Left colon (tissue), 2 donors: ENCODE results near the gene SHBG. TPM values are rescaled to one million over a fixed set of nuclear protein-coding genes. Genes with fewer than 3 reads are reported as not detected.
A peak's percentile ranks its signal among the peaks of the same experiment; 100 is the strongest.
"Not testable (repeated sequence)": the region's sequence is repeated elsewhere in the genome, so short reads cannot be mapped to it uniquely, and the experiment has no call there.

Experiments
- ATAC-seq: fragments of 200-7000 bp; cut with Tn5 transposase; one replicate; pipeline ENCODE4 v1.9.1; 2020; ENCODE audit warnings: mild to moderate bottlenecking, moderate library complexity
- DNase-seq, 2 donors: peaks; one replicate each; pipeline ENCODE4 v3.0.0-alpha.2; 2020
- intact Hi-C, 2 donors: fragments of 100-400 bp; cut with DNase I in 1 of 2; cut with micrococcal nuclease in 1 of 2; formaldehyde crosslinking; loops; one replicate each; pipeline versions ENCODE4 v1.11.2 to v1.14.0; 2022; cut with DNase I, micrococcal nuclease
- total RNA-seq, 2 donors: library from RNA; stranded (reverse); fragmentation: NEBNext Ultra II Directional; extraction: Animal tissue kit (Norgen Biotek cat#: 25700); gene quantifications; one replicate each; pipeline ENCODE4 v1.2.1, GENCODE V29; 2021
- donor health status: DM: no; HTN: no; CAD: no.
- donor health status: DM: yes; HTN: yes; CAD: no.

Gene SHBG
- total RNA-seq, 2 donors from 2014 or later, result not detected

DNA sequence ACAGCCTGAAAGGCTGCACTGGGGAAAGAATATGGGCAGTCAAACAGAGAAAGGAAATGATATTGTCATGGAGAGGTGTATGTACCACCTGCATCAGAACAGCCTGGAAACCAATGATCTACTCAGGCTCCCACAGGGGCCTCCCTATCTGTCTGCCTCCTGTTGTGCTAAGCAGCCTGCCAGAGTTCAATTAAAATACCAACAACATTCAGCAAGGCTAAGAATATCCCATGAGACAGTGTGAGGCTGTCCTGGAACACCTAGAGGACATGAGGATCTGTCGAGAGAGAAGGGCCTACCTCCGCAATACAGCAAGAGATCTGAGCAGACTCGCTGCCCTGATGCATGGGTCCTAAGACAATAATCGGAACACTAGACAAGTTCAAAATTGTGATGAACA is 23.7 kb upstream of the SHBG start:
- intact Hi-C loops, result no loop called here

DNA sequence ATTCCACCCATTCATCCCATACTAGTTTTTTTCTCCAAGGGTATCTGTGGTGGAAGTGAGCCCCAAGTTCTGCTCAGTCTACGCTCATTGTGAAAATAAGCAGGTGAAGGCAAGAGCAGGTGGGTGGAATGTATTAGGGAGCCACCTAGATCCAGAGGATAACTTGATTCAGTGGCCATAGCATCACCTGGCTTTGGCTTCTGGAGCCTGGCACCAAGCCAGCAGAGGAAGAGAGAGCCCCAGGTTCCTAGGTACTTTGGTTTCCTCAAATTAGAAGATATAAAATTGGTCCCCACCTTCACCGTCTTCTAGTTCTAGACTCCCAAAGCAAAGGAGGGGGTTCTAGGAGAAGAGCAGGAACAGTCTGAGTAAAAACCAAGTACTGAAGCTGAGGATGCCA is 19.3 kb upstream of the SHBG start:
- intact Hi-C loops, result no loop called here
- DNase-seq (no peak), ATAC-seq (no peak)

More for the DNA sequence above, 23.7 kb upstream of the SHBG start:
- no peak for DNase-seq
- ATAC-seq, result no peak

DNA sequence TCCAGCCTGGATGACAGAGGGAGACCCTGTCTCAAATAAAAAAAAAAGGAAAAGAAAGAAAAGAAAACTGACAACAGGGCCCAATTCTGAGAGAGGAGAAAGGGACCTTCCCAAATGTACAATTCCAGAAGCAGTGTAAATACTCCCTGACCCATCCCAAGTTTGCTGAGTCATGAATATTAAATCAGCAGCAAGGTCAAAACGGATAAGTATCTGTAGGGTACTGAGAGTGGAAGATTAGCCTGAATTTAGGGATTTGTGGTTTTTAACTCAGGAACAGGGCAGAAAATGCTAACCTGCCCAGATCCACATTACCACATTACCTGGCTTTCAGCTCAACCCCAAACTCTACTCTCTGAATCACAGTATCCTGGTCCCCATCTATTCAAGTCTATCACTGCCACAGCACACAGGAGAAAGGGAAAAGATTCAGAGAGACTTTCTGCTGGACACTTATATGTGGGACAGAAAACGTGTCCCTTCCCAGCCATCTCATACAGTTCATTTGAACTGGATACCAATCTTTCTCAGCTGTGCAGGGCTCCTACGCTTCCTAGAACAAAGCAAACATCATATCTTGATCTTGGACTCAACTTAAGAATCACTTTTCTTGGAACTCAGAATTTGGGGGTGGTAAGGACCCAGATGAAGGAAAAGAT is 18.2 kb upstream of the SHBG start:
- intact Hi-C loops, result no loop called here
- ATAC-seq, result no peak
- DNase-seq, result no peak

- intact Hi-C loops, result no loop called here
- no peak for ATAC-seq
Measured at GRCh38 chr17:7612294-7612640, 17.7 kb upstream of the SHBG start.

DNA sequence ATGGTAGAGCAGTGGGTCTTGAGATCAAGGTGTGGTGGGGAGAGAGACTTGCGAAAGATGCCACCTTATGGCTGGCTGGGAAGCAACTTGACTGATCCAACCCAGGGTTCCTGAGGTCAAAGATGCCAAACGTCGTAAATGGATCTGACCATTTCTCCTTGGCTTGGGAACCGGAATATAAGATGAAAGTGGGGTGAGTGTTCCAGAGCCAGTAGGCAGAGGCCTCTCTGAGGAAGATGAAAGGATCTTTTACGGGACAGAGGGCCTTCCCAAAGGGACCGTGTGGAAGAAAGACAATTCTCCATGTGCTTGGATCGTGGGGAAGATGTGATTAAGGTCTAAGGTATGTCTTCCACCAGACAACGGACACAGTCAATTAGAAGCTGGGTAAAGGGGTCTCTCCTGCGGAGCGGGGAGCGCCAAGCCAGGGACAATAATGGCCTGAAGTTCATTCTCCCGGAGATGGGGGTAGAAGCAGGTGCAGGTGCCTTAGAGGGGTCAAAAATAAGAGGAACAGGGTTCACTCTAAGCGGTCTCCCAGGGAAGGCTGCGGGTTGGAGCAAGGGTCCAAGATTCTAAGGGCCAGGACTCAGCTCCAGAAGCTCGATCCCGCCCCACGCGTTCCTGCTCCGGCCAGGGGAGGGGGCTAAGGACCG is 16.0 kb upstream of the SHBG start:
- intact Hi-C loops, result no loop called here
- ATAC-seq (no peak), DNase-seq (no peak)

More at GRCh38 chr17:7612294-7612640, 17.7 kb upstream of the SHBG start:
- DNase-seq, result no peak

GRCh38 chr17:7614425-7615264 is 15.3 kb upstream of the SHBG start, which contains the start of gene FXR2:
Gene FXR2 (minus strand): TSS chr17:7614897. CDS start chr17:7614532, 365 bp downstream.
- DNase-seq (peak; percentile 100), ATAC-seq (peak; percentile 94)
- intact Hi-C loops, result no loop called here

DNA sequence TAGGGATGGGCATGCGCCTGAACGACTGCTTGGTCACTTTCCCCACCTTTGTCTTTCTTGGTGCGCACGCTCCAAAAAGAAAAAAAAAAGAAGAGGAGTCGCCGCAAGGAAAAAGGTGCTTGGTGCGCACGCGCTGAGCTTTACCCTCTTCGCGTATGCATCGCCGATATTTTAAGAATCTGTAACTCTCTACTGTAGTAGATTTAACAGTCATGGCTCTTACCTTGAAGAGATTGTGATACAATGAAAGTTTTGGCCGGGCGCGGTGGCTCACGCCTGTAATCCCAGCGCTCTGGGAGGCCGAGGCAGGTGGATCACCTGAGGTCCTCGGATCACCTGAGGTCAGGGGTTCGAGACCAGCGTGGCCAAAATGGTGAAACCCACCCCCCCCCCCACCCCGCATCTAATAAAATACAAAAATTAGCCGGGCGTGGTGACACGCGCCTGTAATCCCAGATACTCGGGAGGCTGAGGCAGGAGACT is 14.6 kb upstream of the SHBG start:
- ATAC-seq (no peak), DNase-seq (no peak)
- intact Hi-C loops, result no loop called here

DNA sequence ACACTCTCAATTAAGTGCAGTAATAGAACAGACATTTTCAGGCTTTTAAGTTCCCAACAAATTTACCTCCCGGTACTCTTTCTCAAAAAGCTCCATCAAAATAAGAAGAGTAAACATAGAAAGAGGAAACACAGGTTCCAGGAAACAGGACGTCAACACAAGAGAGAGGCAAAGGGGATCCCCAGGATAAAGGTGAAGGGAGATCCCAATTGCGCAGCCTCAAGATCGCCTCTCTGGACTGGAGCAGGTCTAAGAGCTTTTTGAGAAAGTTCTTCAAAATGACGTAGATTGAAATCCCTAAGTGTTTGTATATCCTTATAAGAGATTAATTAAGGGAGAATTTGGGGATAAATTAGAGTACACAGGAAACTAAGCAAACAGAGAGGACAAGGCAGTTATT is 11.3 kb upstream of the SHBG start:
- DNase-seq, result no peak
- ATAC-seq, result no peak

DNA sequence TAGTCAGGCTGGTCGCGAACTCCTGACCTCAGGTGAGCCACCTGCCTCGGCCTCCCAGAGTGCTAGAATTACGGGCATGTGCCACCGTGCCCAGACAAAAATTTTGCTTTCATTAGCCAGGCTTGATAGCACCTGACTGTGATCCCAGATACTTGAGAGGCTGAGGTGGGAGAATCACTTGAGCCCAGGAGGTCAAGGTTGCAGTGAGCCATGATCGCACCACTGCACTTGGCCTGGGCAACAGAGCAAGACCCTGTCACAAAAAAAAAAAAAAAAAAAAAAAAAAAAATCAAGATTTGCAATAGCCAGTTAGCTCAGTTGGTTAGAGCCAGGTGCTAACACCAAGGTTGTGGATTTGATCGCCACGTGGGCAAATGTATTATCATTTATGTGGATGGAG is 9.1 kb upstream of the SHBG start:
- DNase-seq (no peak), ATAC-seq (no peak)
- intact Hi-C loops, result no loop called here

More for the DNA sequence above, 11.3 kb upstream of the SHBG start:
- intact Hi-C loops, result no loop called here

DNA sequence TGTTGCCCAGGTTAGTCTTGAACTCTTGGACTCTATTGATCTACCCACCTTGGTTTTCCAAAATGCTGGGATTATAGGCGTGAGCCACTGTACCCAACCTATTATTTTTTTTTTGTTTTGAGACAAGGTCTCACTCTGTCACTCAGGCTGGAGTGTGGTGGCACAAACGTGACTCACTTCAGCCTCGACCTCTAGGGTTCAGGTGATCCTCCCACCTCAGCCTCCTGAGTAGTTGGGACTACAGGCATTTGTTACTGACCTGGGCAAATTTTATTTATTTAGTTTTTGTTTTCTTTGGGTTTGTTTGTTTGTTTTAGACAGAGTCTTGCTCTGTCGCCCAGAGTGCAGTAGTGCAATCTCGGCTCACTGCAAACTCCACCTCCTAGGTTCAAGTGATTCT is 6.3 kb upstream of the SHBG start:
- no peak for ATAC-seq
- DNase-seq, result no peak
- intact Hi-C loops, result no loop called here

GRCh38 chr17:7625749-7626148 is 4.2 kb upstream of the SHBG start:
- ATAC-seq, DNase-seq, intact Hi-C loops: not testable (repeated sequence)

DNA sequence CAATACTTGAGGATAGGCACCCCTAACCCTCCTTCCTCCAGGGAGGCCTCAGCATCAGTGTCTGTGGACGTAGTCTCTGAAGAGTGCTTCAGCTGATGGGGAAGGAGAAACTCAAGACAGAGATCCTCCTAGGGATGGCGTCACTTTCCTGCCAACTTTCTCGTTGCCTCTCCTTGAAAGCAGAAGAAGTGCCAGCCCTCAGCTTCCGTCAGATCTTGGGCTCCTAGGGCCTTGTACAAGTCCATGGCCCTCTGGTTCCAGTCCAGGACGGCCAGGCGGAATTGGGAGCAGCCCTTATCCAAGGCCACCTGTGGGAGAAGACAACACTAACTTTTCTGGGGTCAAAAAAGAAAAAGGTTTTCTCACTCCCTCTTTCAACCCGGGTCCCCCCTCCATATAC is 3.6 kb upstream of the SHBG start:
- ATAC-seq (no peak), DNase-seq (no peak)
- intact Hi-C loops, result no loop called here

DNA sequence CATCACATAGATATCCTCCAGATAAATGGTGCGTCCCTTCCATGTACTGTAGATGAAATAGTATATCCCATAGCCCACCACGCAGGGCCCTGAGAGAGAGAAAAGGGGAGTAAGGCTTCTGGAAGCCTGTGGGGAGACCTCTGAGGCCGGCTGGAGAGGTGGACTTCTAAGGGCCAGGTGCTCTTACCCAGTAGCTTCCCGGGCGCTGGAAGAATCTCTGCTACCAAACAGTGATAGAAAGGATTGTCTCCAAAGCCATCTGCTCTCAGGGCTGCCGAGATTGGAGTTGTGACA is 3.0 kb upstream of the SHBG start:
- ATAC-seq (no peak), DNase-seq (no peak)
- intact Hi-C loops, result no loop called here

- peak; percentile 95 for ATAC-seq
- peak; percentile 94 to 98 for DNase-seq
- intact Hi-C loops, result no loop called here
Measured at GRCh38 chr17:7627250-7628121, 2.4 kb upstream of the SHBG start, which contains the start of gene SAT2. Gene SAT2 (minus strand): TSS chr17:7627821. CDS start chr17:7627635, 186 bp downstream.

DNA sequence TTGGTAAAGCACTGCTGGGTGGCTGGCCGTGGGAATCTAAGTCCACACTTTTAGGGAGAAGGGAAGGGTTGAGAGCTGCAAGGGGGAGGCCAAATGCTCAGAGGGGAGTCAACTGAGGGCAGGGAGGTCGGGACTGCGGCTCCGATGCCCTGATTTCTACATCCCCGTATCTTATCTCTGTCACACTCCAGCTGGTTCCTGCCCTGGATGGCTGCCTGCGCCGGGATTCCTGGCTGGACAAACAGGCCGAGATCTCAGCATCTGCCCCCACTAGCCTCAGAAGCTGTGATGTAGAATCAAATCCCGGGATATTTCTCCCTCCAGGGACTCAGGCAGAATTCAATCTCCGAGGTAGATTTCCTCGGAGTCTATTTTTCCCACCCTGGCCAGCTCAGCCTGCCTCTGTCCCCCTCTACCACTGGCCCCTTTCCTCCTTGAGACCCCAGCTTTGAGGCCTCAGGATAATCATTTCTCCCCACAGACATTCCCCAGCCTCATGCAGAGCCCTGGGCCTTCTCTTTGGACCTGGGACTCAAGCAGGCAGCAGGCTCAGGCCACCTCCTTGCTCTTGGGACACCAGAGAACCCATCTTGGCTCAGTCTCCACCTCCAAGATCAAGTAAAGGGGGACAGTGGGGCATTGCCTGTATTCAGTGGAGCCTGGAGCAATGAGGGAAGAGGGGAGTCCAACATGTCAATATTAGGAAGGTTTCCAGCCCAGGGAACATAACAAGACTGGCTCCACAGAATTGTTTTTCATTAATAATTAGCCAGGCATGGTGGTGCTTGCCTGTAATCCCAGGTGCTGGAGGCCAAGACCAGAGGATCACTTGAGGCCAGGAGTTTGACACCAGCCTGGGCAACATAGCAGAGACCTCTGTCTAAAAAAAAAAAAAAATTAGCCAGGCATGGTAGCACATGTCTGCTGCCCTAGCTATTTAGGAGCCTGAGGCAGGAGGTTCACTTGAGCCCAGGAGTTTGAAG is 1.8 kb downstream of the SHBG start:
- ATAC-seq (no peak), DNase-seq (no peak)

DNA sequence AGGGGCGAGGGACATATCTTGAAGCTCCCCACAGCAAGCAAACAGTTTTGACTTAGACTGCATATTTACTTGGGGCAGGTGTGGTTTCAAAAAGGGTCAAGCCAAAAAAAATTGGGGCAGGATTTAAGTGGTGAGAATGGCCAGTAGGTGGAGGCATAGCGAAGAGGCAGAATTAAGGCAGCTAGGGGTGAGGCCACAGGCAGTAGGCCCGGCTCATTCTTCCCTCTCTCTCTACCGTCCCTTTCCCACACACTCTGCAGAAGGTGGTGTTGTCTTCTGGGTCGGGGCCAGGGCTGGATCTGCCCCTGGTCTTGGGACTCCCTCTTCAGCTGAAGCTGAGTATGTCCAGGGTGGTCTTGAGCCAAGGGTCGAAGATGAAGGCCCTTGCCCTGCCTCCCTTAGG is 2.6 kb downstream of the SHBG start:
- ATAC-seq, result peak; percentile 49
- intact Hi-C loops, result loop anchor here in 1 of 2 donors (10.0 kb wide), 1 partner anchor 52 kb away; the partner anchor contains the start of genes TP53 and WRAP53
- peak in 1 of 2 donors; percentile 37 for DNase-seq

More for the DNA sequence above, 1.8 kb downstream of the SHBG start:
- intact Hi-C loops, result loop anchor here in 1 of 2 donors (10.0 kb wide), 1 partner anchor 53 kb away; the partner anchor contains the start of genes TP53 and WRAP53

GRCh38 chr17:7633093-7633492 is 3.2 kb downstream of the SHBG start:
- no peak for DNase-seq
- no peak for ATAC-seq
- intact Hi-C loops, result loop anchor here in 1 of 2 donors (10.0 kb wide), 1 partner anchor 52 kb away; the partner anchor contains the start of genes TP53 and WRAP53
